Left forelimb (tissue), 1 donor: ENCODE results near the gene CDCA3.

Experiments
- DNase-seq: peaks from one replicate; pipeline ENCODE4 v3.0.0-alpha.2; 2018; ENCODE audit warnings: low spot score

The CDCA3 gene

GRCh38 chr12:6819106-6820030, 31.7 kb downstream of the CDCA3 start:
- peak; percentile 55 for DNase-seq

GRCh38 chr12:6818645-6819044, 32.4 kb downstream of the CDCA3 start:
- no peak for DNase-seq

GRCh38 chr12:6818222-6818621, 32.9 kb downstream of the CDCA3 start:
- DNase-seq = no peak

GRCh38 chr12:6817662-6818157, 33.4 kb downstream of the CDCA3 start:
- DNase-seq = no peak

- peak; percentile 37 for DNase-seq
These were observed 34.0 kb downstream of the CDCA3 start for GRCh38 chr12:6817098-6817497.

GRCh38 chr12:6816598-6816997, 34.5 kb downstream of the CDCA3 start:
- DNase-seq = no peak

GRCh38 chr12:6813363-6813762, 37.7 kb downstream of the CDCA3 start:
- DNase-seq = no peak

GRCh38 chr12:6810758-6811157, 40.3 kb downstream of the CDCA3 start:
- no peak for DNase-seq

- DNase-seq = no peak
These were observed 42.0 kb downstream of the CDCA3 start for GRCh38 chr12:6809056-6809455.

- DNase-seq = no peak
These were observed 43.9 kb downstream of the CDCA3 start for GRCh38 chr12:6807170-6807569.

- DNase-seq = no peak
These were observed 51.9 kb downstream of the CDCA3 start for GRCh38 chr12:6799147-6799546.
